ENCODE results near the gene VAV1. TPM values are rescaled to one million over a fixed set of nuclear protein-coding genes. Genes with fewer than 3 reads are reported as not detected.
"Not testable (repeated sequence)": the region's sequence is repeated elsewhere in the genome, so short reads cannot be mapped to it uniquely, and the experiment has no call there.

VAV1 gene
- total RNA-seq, 1 donor from 2014 or later, result 0.82 TPM

- FAIRE-seq (no peak), DNase-seq (ENCODE audit: low spot score in 2 of 2) (no peak)
These were observed 65.7 kb downstream of the VAV1 start for GRCh38 chr19:6838062-6838655.

GRCh38 chr19:6842871-6843607, 70.5 kb downstream of the VAV1 start:
- FAIRE-seq, result no peak
- no peak for DNase-seq (ENCODE audit: low spot score in 2 of 2)

GRCh38 chr19:6847828-6848200, 75.3 kb downstream of the VAV1 start:
- DNase-seq (ENCODE audit: low spot score in 2 of 2) (no peak), FAIRE-seq (no peak)

GRCh38 chr19:6848986-6849385, 76.5 kb downstream of the VAV1 start:
- FAIRE-seq (no peak), DNase-seq (ENCODE audit: low spot score in 2 of 2) (no peak)

GRCh38 chr19:6849876-6850275, 77.4 kb downstream of the VAV1 start:
- DNase-seq (ENCODE audit: low spot score in 2 of 2) (no peak), FAIRE-seq (no peak)

GRCh38 chr19:6851359-6851758, 78.9 kb downstream of the VAV1 start:
- no peak for DNase-seq (ENCODE audit: low spot score in 2 of 2)
- FAIRE-seq, result no peak

GRCh38 chr19:6852001-6852400, 79.5 kb downstream of the VAV1 start:
- FAIRE-seq, result no peak
- no peak for DNase-seq (ENCODE audit: low spot score in 2 of 2)

GRCh38 chr19:6853868-6854267, 81.4 kb downstream of the VAV1 start:
- DNase-seq (ENCODE audit: low spot score in 2 of 2) (no peak), FAIRE-seq (no peak)

- FAIRE-seq (no peak), DNase-seq (ENCODE audit: low spot score in 2 of 2) (no peak)
These were observed 82.2 kb downstream of the VAV1 start for GRCh38 chr19:6854758-6855157.

GRCh38 chr19:6856749-6857372, 84.4 kb downstream of the VAV1 start:
- DNase-seq (ENCODE audit: low spot score in 2 of 2) (peak in 1 of 2 donors; percentile 25), FAIRE-seq (no peak)

- FAIRE-seq (no peak), DNase-seq (ENCODE audit: low spot score in 2 of 2) (no peak)
These were observed 89.3 kb downstream of the VAV1 start for GRCh38 chr19:6861683-6862286.

GRCh38 chr19:6862673-6863078, 90.2 kb downstream of the VAV1 start:
- FAIRE-seq (no peak), DNase-seq (ENCODE audit: low spot score in 2 of 2) (peak; percentile 41 to 76)

GRCh38 chr19:6864325-6864940, 91.9 kb downstream of the VAV1 start:
- no peak for DNase-seq (ENCODE audit: low spot score in 2 of 2)
- FAIRE-seq, result no peak

GRCh38 chr19:6865849-6866248, 93.3 kb downstream of the VAV1 start:
- DNase-seq (ENCODE audit: low spot score in 2 of 2), result no peak
- no peak for FAIRE-seq

- no peak for DNase-seq (ENCODE audit: low spot score in 2 of 2)
- FAIRE-seq, result no peak
These were observed 94.2 kb downstream of the VAV1 start for GRCh38 chr19:6866741-6867151.

- DNase-seq (ENCODE audit: low spot score in 2 of 2), result no peak
- no peak for FAIRE-seq
These were observed 95.8 kb downstream of the VAV1 start for GRCh38 chr19:6868351-6868750.

- not testable (repeated sequence) for DNase-seq (ENCODE audit: low spot score in 2 of 2); FAIRE-seq
These were observed 96.8 kb downstream of the VAV1 start for GRCh38 chr19:6869151-6869882.

- DNase-seq (ENCODE audit: low spot score in 2 of 2) (no peak), FAIRE-seq (no peak)
These were observed 101.4 kb downstream of the VAV1 start for GRCh38 chr19:6873708-6874431.

GRCh38 chr19:6875218-6875617, 102.7 kb downstream of the VAV1 start:
- DNase-seq (ENCODE audit: low spot score in 2 of 2) (no peak), FAIRE-seq (no peak)

- DNase-seq (ENCODE audit: low spot score in 2 of 2) (no peak), FAIRE-seq (no peak)
These were observed 104.2 kb downstream of the VAV1 start for GRCh38 chr19:6876748-6877147.
